ENCODE measurements around the gene AMT.
"Not testable (repeated sequence)": the region's sequence is repeated elsewhere in the genome, so short reads cannot be mapped to it uniquely, and the experiment has no call there.

The AMT gene

GRCh38 chr3:49411535-49411967 is 10.7 kb downstream of the AMT start:
- Histone ChIP-seq H3K27ac (ENCODE audit: insufficient read depth, low read length, poor library complexity, severe bottlenecking) (peak overlapping the region; percentile 92), H3K4me3 (ENCODE audit: insufficient read depth, low read depth, low read length, poor library complexity, severe bottlenecking) (peak overlapping the region; percentile 52), H3K4me1 (ENCODE audit: control insufficient read depth, insufficient read depth, low read length, poor library complexity, severe bottlenecking) (peaks cover 54% of the 10 kb centered on the region), H3K36me3 (ENCODE audit: control insufficient read depth, insufficient read depth, low read length) (no peaks in the 10 kb centered on the region), H3K9me3 (ENCODE audit: control insufficient read depth, low read length) (no peaks in the 10 kb centered on the region), H3K27me3 (replicated peaks; ENCODE audit: control insufficient read depth, insufficient read depth, low read length, poor library complexity, severe bottlenecking) (no peaks in the 10 kb centered on the region)
- DNase-seq, result peak in 2 of 3 donors; percentile 36 to 43

- Histone ChIP-seq H3K27ac (ENCODE audit: insufficient read depth, low read length, poor library complexity, severe bottlenecking) (peak overlapping the region; percentile 92), H3K36me3 (ENCODE audit: control insufficient read depth, insufficient read depth, low read length) (no peaks in the 10 kb centered on the region), H3K4me3 (ENCODE audit: insufficient read depth, low read depth, low read length, poor library complexity, severe bottlenecking) (peak overlapping the region; percentile 52), H3K9me3 (ENCODE audit: control insufficient read depth, low read length) (no peaks in the 10 kb centered on the region), H3K27me3 (replicated peaks; ENCODE audit: control insufficient read depth, insufficient read depth, low read length, poor library complexity, severe bottlenecking) (no peaks in the 10 kb centered on the region), H3K4me1 (ENCODE audit: control insufficient read depth, insufficient read depth, low read length, poor library complexity, severe bottlenecking) (peaks cover 50% of the 10 kb centered on the region)
- DNase-seq, result no peak
Observed at GRCh38 chr3:49410846-49411534, 11.3 kb downstream of the AMT start.

GRCh38 chr3:49410066-49410845 is 12.0 kb downstream of the AMT start:
- peak overlapping the region; percentile 52 for H3K4me3 ChIP-seq (ENCODE audit: insufficient read depth, low read depth, low read length, poor library complexity, severe bottlenecking)
- DNase-seq, result no peak
- no peaks in the 10 kb centered on the region for H3K9me3 ChIP-seq (ENCODE audit: control insufficient read depth, low read length)
- H3K27ac ChIP-seq (ENCODE audit: insufficient read depth, low read length, poor library complexity, severe bottlenecking), result peak overlapping the region; percentile 92
- peaks cover 42% of the 10 kb centered on the region for H3K4me1 ChIP-seq (ENCODE audit: control insufficient read depth, insufficient read depth, low read length, poor library complexity, severe bottlenecking)
- no peaks in the 10 kb centered on the region for H3K27me3 ChIP-seq (replicated peaks; ENCODE audit: control insufficient read depth, insufficient read depth, low read length, poor library complexity, severe bottlenecking)
- H3K36me3 ChIP-seq (ENCODE audit: control insufficient read depth, insufficient read depth, low read length), result no peaks in the 10 kb centered on the region

- no peak for DNase-seq
- Histone ChIP-seq H3K27me3 (replicated peaks; ENCODE audit: control insufficient read depth, insufficient read depth, low read length, poor library complexity, severe bottlenecking) (no peaks in the 10 kb centered on the region), H3K36me3 (ENCODE audit: control insufficient read depth, insufficient read depth, low read length) (peaks cover 3% of the 10 kb centered on the region), H3K4me1 (ENCODE audit: control insufficient read depth, insufficient read depth, low read length, poor library complexity, severe bottlenecking) (peaks cover 23% of the 10 kb centered on the region), H3K27ac (ENCODE audit: insufficient read depth, low read length, poor library complexity, severe bottlenecking) (no peak overlapping the region), H3K9me3 (ENCODE audit: control insufficient read depth, low read length) (no peaks in the 10 kb centered on the region), H3K4me3 (ENCODE audit: insufficient read depth, low read depth, low read length, poor library complexity, severe bottlenecking) (no peak overlapping the region)
Observed at GRCh38 chr3:49406571-49407565, 15.4 kb downstream of the AMT start.

GRCh38 chr3:49405570-49405969 is 16.7 kb downstream of the AMT start:
- not testable (repeated sequence) for H3K27ac ChIP-seq (ENCODE audit: insufficient read depth, low read length, poor library complexity, severe bottlenecking); H3K36me3 ChIP-seq (ENCODE audit: control insufficient read depth, insufficient read depth, low read length); DNase-seq; H3K4me3 ChIP-seq (ENCODE audit: insufficient read depth, low read depth, low read length, poor library complexity, severe bottlenecking); H3K27me3 ChIP-seq (replicated peaks; ENCODE audit: control insufficient read depth, insufficient read depth, low read length, poor library complexity, severe bottlenecking); H3K9me3 ChIP-seq (ENCODE audit: control insufficient read depth, low read length)
- H3K4me1 ChIP-seq (ENCODE audit: control insufficient read depth, insufficient read depth, low read length, poor library complexity, severe bottlenecking), result peaks cover 23% of the 10 kb centered on the region

DNA sequence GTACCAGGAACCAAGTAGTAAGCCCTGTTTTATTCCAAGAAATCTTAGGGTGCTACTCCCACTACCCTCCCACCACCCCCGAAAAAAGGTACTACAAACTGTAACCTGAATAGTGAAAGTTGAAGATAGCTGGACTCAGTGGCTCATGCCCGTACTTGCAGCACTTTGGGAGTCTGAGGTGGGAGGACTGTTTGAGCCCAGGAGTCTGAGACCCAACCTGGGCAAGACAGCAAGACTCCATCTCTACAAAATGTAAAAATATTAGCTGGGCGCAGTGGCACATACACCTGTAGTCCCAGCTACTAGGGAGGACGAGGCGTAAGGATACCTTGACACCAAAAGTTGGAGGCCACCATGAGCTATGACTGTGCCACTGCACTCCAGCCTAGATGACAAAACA is 18.4 kb downstream of the AMT start:
- Histone ChIP-seq H3K36me3 (ENCODE audit: control insufficient read depth, insufficient read depth, low read length) (peaks cover 3% of the 10 kb centered on the region), H3K27ac (ENCODE audit: insufficient read depth, low read length, poor library complexity, severe bottlenecking) (no peak overlapping the region), H3K4me1 (ENCODE audit: control insufficient read depth, insufficient read depth, low read length, poor library complexity, severe bottlenecking) (peaks cover 19% of the 10 kb centered on the region), H3K9me3 (ENCODE audit: control insufficient read depth, low read length) (no peaks in the 10 kb centered on the region), H3K4me3 (ENCODE audit: insufficient read depth, low read depth, low read length, poor library complexity, severe bottlenecking) (no peak overlapping the region), H3K27me3 (replicated peaks; ENCODE audit: control insufficient read depth, insufficient read depth, low read length, poor library complexity, severe bottlenecking) (no peaks in the 10 kb centered on the region)
- no peak for DNase-seq

DNA sequence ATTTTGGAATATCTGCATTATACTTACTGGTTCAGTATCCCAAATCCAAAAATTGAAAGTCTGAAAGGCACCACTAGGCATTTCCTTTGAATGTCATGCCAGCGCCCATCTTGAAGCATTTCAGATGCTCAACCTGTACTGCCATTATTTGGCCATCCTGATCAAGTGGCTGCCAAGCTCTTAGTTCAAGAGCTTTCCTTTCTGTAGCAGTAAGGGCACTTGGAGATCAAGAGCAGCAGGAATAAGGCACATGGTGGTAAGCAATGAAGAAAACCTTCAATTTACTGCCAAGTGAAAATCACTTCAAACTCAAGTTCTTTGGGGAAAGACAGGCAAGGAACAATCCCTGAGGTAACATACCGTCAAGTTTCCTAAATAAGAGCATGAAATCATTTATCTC is 20.5 kb downstream of the AMT start:
- Histone ChIP-seq H3K9me3 (ENCODE audit: control insufficient read depth, low read length) (no peaks in the 10 kb centered on the region), H3K36me3 (ENCODE audit: control insufficient read depth, insufficient read depth, low read length) (peaks cover 6% of the 10 kb centered on the region), H3K27me3 (replicated peaks; ENCODE audit: control insufficient read depth, insufficient read depth, low read length, poor library complexity, severe bottlenecking) (no peaks in the 10 kb centered on the region), H3K4me1 (ENCODE audit: control insufficient read depth, insufficient read depth, low read length, poor library complexity, severe bottlenecking) (peaks cover 17% of the 10 kb centered on the region), H3K4me3 (ENCODE audit: insufficient read depth, low read depth, low read length, poor library complexity, severe bottlenecking) (no peak overlapping the region), H3K27ac (ENCODE audit: insufficient read depth, low read length, poor library complexity, severe bottlenecking) (no peak overlapping the region)
- DNase-seq, result no peak

GRCh38 chr3:49399461-49399860 is 22.8 kb downstream of the AMT start:
- Histone ChIP-seq H3K36me3 (ENCODE audit: control insufficient read depth, insufficient read depth, low read length) (peaks cover 22% of the 10 kb centered on the region), H3K27me3 (replicated peaks; ENCODE audit: control insufficient read depth, insufficient read depth, low read length, poor library complexity, severe bottlenecking) (no peaks in the 10 kb centered on the region), H3K27ac (ENCODE audit: insufficient read depth, low read length, poor library complexity, severe bottlenecking) (no peak overlapping the region), H3K9me3 (ENCODE audit: control insufficient read depth, low read length) (no peaks in the 10 kb centered on the region), H3K4me3 (ENCODE audit: insufficient read depth, low read depth, low read length, poor library complexity, severe bottlenecking) (no peak overlapping the region), H3K4me1 (ENCODE audit: control insufficient read depth, insufficient read depth, low read length, poor library complexity, severe bottlenecking) (peaks cover 16% of the 10 kb centered on the region)
- DNase-seq, result no peak

- H3K27ac ChIP-seq (ENCODE audit: insufficient read depth, low read length, poor library complexity, severe bottlenecking), result no peak overlapping the region
Observed at GRCh38 chr3:49397470-49397869, 24.8 kb downstream of the AMT start.

More at GRCh38 chr3:49397470-49397869, 24.8 kb downstream of the AMT start:
- no peak for DNase-seq
- no peak overlapping the region for H3K4me3 ChIP-seq (ENCODE audit: insufficient read depth, low read depth, low read length, poor library complexity, severe bottlenecking)
- peaks cover 16% of the 10 kb centered on the region for H3K4me1 ChIP-seq (ENCODE audit: control insufficient read depth, insufficient read depth, low read length, poor library complexity, severe bottlenecking)
- no peaks in the 10 kb centered on the region for H3K9me3 ChIP-seq (ENCODE audit: control insufficient read depth, low read length)
- no peaks in the 10 kb centered on the region for H3K27me3 ChIP-seq (replicated peaks; ENCODE audit: control insufficient read depth, insufficient read depth, low read length, poor library complexity, severe bottlenecking)
- H3K36me3 ChIP-seq (ENCODE audit: control insufficient read depth, insufficient read depth, low read length), result peaks cover 19% of the 10 kb centered on the region
